H1 (cell line): ENCODE results near the gene KCNN4.

Experiments used
- ASH2L ChIP-seq: fragments of 200-600, 300-600 bp; sonication (generic); IDR thresholded peaks from one replicate; pipeline ENCODE4 v1.7.1; 2017; ENCODE audit warnings: low read length
- ATF3 ChIP-seq: IDR thresholded peaks from 2 replicates; pipeline ENCODE4 v1.6.1; 2011; ENCODE audit warnings: low read depth, mild to moderate bottlenecking, low read length; ENCODE audit not compliant: insufficient read depth
- CREB1 ChIP-seq: IDR thresholded peaks from 2 replicates; pipeline ENCODE4 v1.6.1; 2012; ENCODE audit warnings: inconsistent platforms
- CTCF ChIP-seq, 3 experiments: IDR thresholded peaks; 1 replicate in 2 of 3; 2 replicates in 1 of 3; pipeline versions ENCODE4 v1.5.1 to v1.6.1; 2011; ENCODE audit warnings: low read length in 3 of 3, mild to moderate bottlenecking in 3 of 3, inconsistent platforms in 2 of 3, low read depth in 1 of 3, moderate library complexity in 1 of 3; ENCODE audit not compliant: insufficient read depth in 1 of 3; ENCODE audit errors: control extremely low read depth in 1 of 3
- E2F6 ChIP-seq: IDR thresholded peaks from 2 replicates; pipeline ENCODE4 v1.6.1; 2012; ENCODE audit warnings: inconsistent platforms
- EZH2 ChIP-seq: fragments of 200-600 bp; sonication (generic); IDR thresholded peaks from 2 replicates; pipeline ENCODE4 v1.7.1; 2012; ENCODE audit warnings: low read depth, mild to moderate bottlenecking, moderate library complexity, low read length, inconsistent platforms; ENCODE audit not compliant: severe bottlenecking
- JUND ChIP-seq: IDR thresholded peaks from 2 replicates; pipeline ENCODE4 v1.6.1; 2011; ENCODE audit warnings: mild to moderate bottlenecking, improper control_type of control experiment, low read length
- POLR2A ChIP-seq, 2 experiments: IDR thresholded peaks; 1 replicate in 1 of 2; 2 replicates in 1 of 2; pipeline ENCODE4 v1.6.1; 2011; ENCODE audit warnings: low read depth in 2 of 2, low read length in 2 of 2, mild to moderate bottlenecking in 2 of 2; ENCODE audit errors: control extremely low read depth in 1 of 2
- POLR2AphosphoS5 ChIP-seq: IDR thresholded peaks from 2 replicates; pipeline ENCODE4 v1.6.1; 2011; ENCODE audit warnings: low read depth, low read length
- TAF1 ChIP-seq: IDR thresholded peaks from 2 replicates; pipeline ENCODE4 v1.6.1; 2011; ENCODE audit warnings: mild to moderate bottlenecking, low read depth, low read length
- TEAD4 ChIP-seq: IDR thresholded peaks from 2 replicates; pipeline ENCODE4 v1.6.1; 2012; ENCODE audit warnings: low read depth, low read length, inconsistent platforms, mixed read lengths
- YY1 ChIP-seq: IDR thresholded peaks from 2 replicates; pipeline ENCODE4 v1.6.1; 2011; ENCODE audit warnings: low read depth, mild to moderate bottlenecking, low read length

GRCh38 chr19:43781630-43782310, 997 bp upstream of the KCNN4 start:
- no peak for TF ChIP-seq YY1
- no peak for TF ChIP-seq E2F6
- no peak for TF ChIP-seq POLR2A (IDR thresholded peaks at IDR 0.05; ENCODE audit: control extremely low read depth in 1 of 2, low read depth in 2 of 2, low read length in 2 of 2)
- TF ChIP-seq TEAD4 = no peak
- no peak for TF ChIP-seq POLR2AphosphoS5
- TF ChIP-seq EZH2 = no peak
- TF ChIP-seq CTCF (IDR thresholded peaks at IDR 0.05; ENCODE audit: control extremely low read depth in 1 of 3, insufficient read depth in 1 of 3, low read depth in 1 of 3, low read length in 3 of 3) = no peak
- TF ChIP-seq JUND = no peak
- no peak for TF ChIP-seq ATF3
- no peak for TF ChIP-seq CREB1
- no peak for TF ChIP-seq ASH2L
- no peak for TF ChIP-seq TAF1
